Mesothelial cell of epicardium (in vitro differentiated cells): ENCODE results near the gene FBXW7. TPM values are rescaled to one million over a fixed set of nuclear protein-coding genes. Genes with fewer than 3 reads are reported as not detected.

ENCODE experiments used
- DNase-seq, 2 experiments: peaks; one replicate each; pipeline ENCODE4 v3.0.0; 2021; ENCODE audit warnings: low spot score in 2 of 2; ENCODE audit not compliant: unreplicated experiment in 2 of 2
- H3K27ac Mint-ChIP-seq: 2 replicates; pipeline ENCODE4 v1.8.0; 2021; ENCODE audit warnings: mixed read lengths
- H3K27me3 Mint-ChIP-seq: 2 replicates; pipeline ENCODE4 v1.8.0; 2021; ENCODE audit warnings: low read depth, mixed read lengths
- H3K36me3 Mint-ChIP-seq: 2 replicates; pipeline ENCODE4 v1.8.0; 2021; ENCODE audit warnings: mixed read lengths
- H3K4me1 Mint-ChIP-seq: 2 replicates; pipeline ENCODE4 v1.8.0; 2021; ENCODE audit warnings: mixed read lengths
- H3K4me3 Mint-ChIP-seq: 2 replicates; pipeline ENCODE4 v1.8.0; 2021; ENCODE audit warnings: mild to moderate bottlenecking, moderate library complexity, mixed read lengths
- H3K9me3 Mint-ChIP-seq: 2 replicates; pipeline ENCODE4 v1.8.0; 2021; ENCODE audit warnings: mixed read lengths
- CTCF ChIP-seq: fragments of 200-600 bp; sonication (generic); IDR thresholded peaks from one replicate; pipeline ENCODE4 v1.5.0; 2021; ENCODE audit warnings: antibody characterized with exemption; ENCODE audit not compliant: unreplicated experiment
- total RNA-seq: library from RNA; stranded (reverse); gene quantifications from 3 replicates; pipeline ENCODE4 v1.2.1, GENCODE V29; 2021

Gene FBXW7
- total RNA-seq, 1 donor from 2014 or later, result 46.4 TPM

- Mint-ChIP-seq H3K4me1 (peaks cover 32% of the 10 kb centered on the region), H3K4me3 (no peak overlapping the region), H3K27me3 (no peaks in the 10 kb centered on the region), H3K9me3 (no peaks in the 10 kb centered on the region), H3K27ac (peak overlapping the region; percentile 81), H3K36me3 (no peaks in the 10 kb centered on the region)
- TF ChIP-seq CTCF, result no peak
- DNase-seq, result no peak
Observed at GRCh38 chr4:152356428-152357034, 179.4 kb downstream of the FBXW7 start.

GRCh38 chr4:152352622-152353116 lies 183.2 kb downstream of the FBXW7 start:
- Mint-ChIP-seq H3K4me1 (peaks cover 47% of the 10 kb centered on the region), H3K27ac (peak overlapping the region; percentile 96), H3K27me3 (no peaks in the 10 kb centered on the region), H3K36me3 (no peaks in the 10 kb centered on the region), H3K4me3 (peak overlapping the region; percentile 81), H3K9me3 (no peaks in the 10 kb centered on the region)
- peak; percentile 33 to 64 for DNase-seq
- no peak for TF ChIP-seq CTCF

GRCh38 chr4:152352215-152352614 lies 183.7 kb downstream of the FBXW7 start:
- no peak for TF ChIP-seq CTCF
- Mint-ChIP-seq H3K27ac (peak overlapping the region; percentile 96), H3K9me3 (no peaks in the 10 kb centered on the region), H3K36me3 (no peaks in the 10 kb centered on the region), H3K4me1 (peaks cover 47% of the 10 kb centered on the region), H3K27me3 (no peaks in the 10 kb centered on the region), H3K4me3 (peak overlapping the region; percentile 81)
- no peak for DNase-seq

- H3K9me3 Mint-ChIP-seq, result no peaks in the 10 kb centered on the region
- H3K27me3 Mint-ChIP-seq, result no peaks in the 10 kb centered on the region
- peaks cover 43% of the 10 kb centered on the region for H3K4me1 Mint-ChIP-seq
- no peak for DNase-seq
- peaks cover 7% of the 10 kb centered on the region for H3K36me3 Mint-ChIP-seq
- peak overlapping the region; percentile 64 for H3K27ac Mint-ChIP-seq
- peak overlapping the region; percentile 60 for H3K4me3 Mint-ChIP-seq
- TF ChIP-seq CTCF, result no peak
Observed at GRCh38 chr4:152351080-152351479, 184.8 kb downstream of the FBXW7 start.

GRCh38 chr4:152348670-152349069 lies 187.2 kb downstream of the FBXW7 start:
- H3K9me3 Mint-ChIP-seq, result no peaks in the 10 kb centered on the region
- no peak for DNase-seq
- TF ChIP-seq CTCF, result no peak
- no peak overlapping the region for H3K4me3 Mint-ChIP-seq
- H3K27ac Mint-ChIP-seq, result no peak overlapping the region
- H3K27me3 Mint-ChIP-seq, result no peaks in the 10 kb centered on the region
- H3K4me1 Mint-ChIP-seq, result peaks cover 33% of the 10 kb centered on the region
- peaks cover 7% of the 10 kb centered on the region for H3K36me3 Mint-ChIP-seq
